Natural killer cell (primary cell): ENCODE results near the gene RASGRP4. TPM values are rescaled to one million over a fixed set of nuclear protein-coding genes. Genes with fewer than 3 reads are reported as not detected.
A peak's percentile ranks its signal among the peaks of the same experiment; 100 is the strongest.

Experiments used
- ATAC-seq, 3 donors: fragments of 150-1000 bp in 2 of 3; fragments of 200-7000 bp in 1 of 3; cut with Tn5 transposase; 1 replicate in 1 of 3; 2 replicates in 2 of 3; pipeline ENCODE4 v1.10.0; 2021; ENCODE audit warnings: mild to moderate bottlenecking in 2 of 3, moderate library complexity in 2 of 3
- DNase-seq, 2 donors: peaks; one replicate each; pipeline versions ENCODE4 v3.0.0 to v3.0.0-alpha.2; 2013 to 2021; ENCODE audit warnings: mixed read lengths in 1 of 2
- H3K27ac ChIP-seq: one replicate; pipeline ENCODE4 v1.5.1; 2013; ENCODE audit warnings: mild to moderate bottlenecking, low read length
- H3K27me3 ChIP-seq: one replicate; pipeline ENCODE4 v1.6.1; 2013; ENCODE audit warnings: low read length; ENCODE audit not compliant: control insufficient read depth, insufficient read depth
- H3K36me3 ChIP-seq: one replicate; pipeline ENCODE4 v1.6.1; 2013; ENCODE audit warnings: low read length; ENCODE audit not compliant: control insufficient read depth, insufficient read depth
- H3K4me1 ChIP-seq: one replicate; pipeline ENCODE4 v1.6.1; 2013; ENCODE audit warnings: low read length; ENCODE audit not compliant: control insufficient read depth, insufficient read depth
- H3K4me3 ChIP-seq: one replicate; pipeline ENCODE4 v1.5.1; 2013; ENCODE audit warnings: low read length
- H3K9me3 ChIP-seq: one replicate; pipeline ENCODE4 v1.6.1; 2013; ENCODE audit warnings: low read length; ENCODE audit not compliant: control insufficient read depth, insufficient read depth
- H3K27ac Mint-ChIP-seq, 2 donors: one replicate each; pipeline ENCODE4 v1.8.0; 2022; ENCODE audit warnings: mild to moderate bottlenecking in 2 of 2, mixed read lengths in 2 of 2, moderate library complexity in 1 of 2
- H3K27me3 Mint-ChIP-seq, 2 donors: one replicate each; pipeline ENCODE4 v1.8.0; 2022; ENCODE audit warnings: low read depth in 2 of 2, mixed read lengths in 2 of 2
- H3K36me3 Mint-ChIP-seq: one replicate; pipeline ENCODE4 v1.8.0; 2022; ENCODE audit warnings: mixed read lengths
- H3K4me1 Mint-ChIP-seq, 2 donors: one replicate each; pipeline ENCODE4 v1.8.0; 2022; ENCODE audit warnings: mixed read lengths in 2 of 2
- H3K4me3 Mint-ChIP-seq: one replicate; pipeline ENCODE4 v1.8.0; 2022; ENCODE audit warnings: mild to moderate bottlenecking, moderate library complexity, mixed read lengths
- H3K9me3 Mint-ChIP-seq, 2 donors: one replicate each; pipeline ENCODE4 v1.8.0; 2022; ENCODE audit warnings: mixed read lengths in 2 of 2
- CTCF ChIP-seq: fragments of 200-600 bp; IDR thresholded peaks from one replicate; pipeline ENCODE4 v1.8.0; 2022; ENCODE audit warnings: antibody characterized with exemption
- WGBS: methylation state at CpG from one replicate; pipeline ENCODE4 v1.1.7; 2013; ENCODE audit warnings: missing lambda C conversion rate; ENCODE audit not compliant: insufficient coverage; 5-methylcytosine and 5-hydroxymethylcytosine counted together
- intact Hi-C: fragments of 100-400 bp; cut with micrococcal nuclease; formaldehyde crosslinking; loops from one replicate; pipeline ENCODE4 v1.14.2; 2022
- total RNA-seq, 4 donors: library from RNA; stranded (reverse); fragments of 120-200 nt in 1 of 4; gene quantifications; one replicate each; pipeline versions ENCODE4 v1.2.3 to v1.2.4, GENCODE V29; 2013 to 2022

The RASGRP4 gene
- total RNA-seq, 3 donors from 2014 or later (not counting 1 experiment from before 2014, with no cell fraction given), result 2.3 to 9.3 (median 5.7) TPM

- Mint-ChIP-seq H3K4me3 (peak overlapping the region; percentile 49), H3K27ac (no peak overlapping the region), H3K27me3 (peaks cover 13 to 20% of the 10 kb centered on the region in 2 donors), H3K36me3 (peaks cover 11% of the 10 kb centered on the region), H3K9me3 (no peaks in the 10 kb centered on the region), H3K4me1 (peaks cover 12 to 19% of the 10 kb centered on the region in 2 donors)
- no peak overlapping the region for H3K4me3 ChIP-seq
- H3K27me3 ChIP-seq, result peaks cover 16% of the 10 kb centered on the region
- H3K27ac ChIP-seq, result no peak overlapping the region
- TF ChIP-seq CTCF, result no peak
- peaks cover 28% of the 10 kb centered on the region for H3K36me3 ChIP-seq
- H3K4me1 ChIP-seq, result peaks cover 35% of the 10 kb centered on the region
- H3K9me3 ChIP-seq, result no peaks in the 10 kb centered on the region
- ATAC-seq (no peak), DNase-seq (no peak)
- 43% methylated on average over 61 of the region's 61 CpGs for WGBS
- intact Hi-C loops, result no loop called here
Measured at GRCh38 chr19:38386300-38386970, 39.6 kb downstream of the RASGRP4 start.

GRCh38 chr19:38385804-38386257 is 40.2 kb downstream of the RASGRP4 start:
- H3K27me3 Mint-ChIP-seq, result peaks cover 13 to 15% of the 10 kb centered on the region in 2 donors
- H3K36me3 ChIP-seq, result peaks cover 34% of the 10 kb centered on the region
- peaks cover 12 to 19% of the 10 kb centered on the region in 2 donors for H3K4me1 Mint-ChIP-seq
- ATAC-seq (peak in 1 of 3 donors; percentile 9), DNase-seq (no peak)
- peak overlapping the region; percentile 56 for H3K4me3 Mint-ChIP-seq
- no peak overlapping the region for H3K27ac Mint-ChIP-seq
- H3K4me1 ChIP-seq, result peaks cover 35% of the 10 kb centered on the region
- peaks cover 11% of the 10 kb centered on the region for H3K36me3 Mint-ChIP-seq
- H3K27ac ChIP-seq, result no peak overlapping the region
- H3K4me3 ChIP-seq, result no peak overlapping the region
- H3K27me3 ChIP-seq, result peaks cover 16% of the 10 kb centered on the region
- WGBS, result 47% methylated on average over 40 of the region's 40 CpGs
- intact Hi-C loops, result no loop called here
- H3K9me3 ChIP-seq, result no peaks in the 10 kb centered on the region
- TF ChIP-seq CTCF, result no peak
- no peaks in the 10 kb centered on the region for H3K9me3 Mint-ChIP-seq

GRCh38 chr19:38385057-38385803 is 40.8 kb downstream of the RASGRP4 start:
- 91% methylated on average over 40 of the region's 40 CpGs for WGBS
- intact Hi-C loops, result no loop called here
- Mint-ChIP-seq H3K9me3 (no peaks in the 10 kb centered on the region), H3K36me3 (peaks cover 11% of the 10 kb centered on the region), H3K27ac (no peak overlapping the region), H3K27me3 (peaks cover 13% of the 10 kb centered on the region in 2 donors), H3K4me3 (no peak overlapping the region), H3K4me1 (peaks cover 12 to 19% of the 10 kb centered on the region in 2 donors)
- no peak for TF ChIP-seq CTCF
- H3K4me3 ChIP-seq, result no peak overlapping the region
- ATAC-seq, result no peak
- no peaks in the 10 kb centered on the region for H3K9me3 ChIP-seq
- no peak for DNase-seq
- H3K36me3 ChIP-seq, result peaks cover 37% of the 10 kb centered on the region
- H3K4me1 ChIP-seq, result peaks cover 35% of the 10 kb centered on the region
- H3K27ac ChIP-seq, result no peak overlapping the region
- H3K27me3 ChIP-seq, result peaks cover 16% of the 10 kb centered on the region
